GM19328 (cell line): ENCODE measurements around the gene MTO1.
"Not testable (repeated sequence)": the region's sequence is repeated elsewhere in the genome, so short reads cannot be mapped to it uniquely, and the experiment has no call there.

Source experiments
- ATAC-seq: cut with Tn5 transposase; IDR thresholded peaks from one replicate; pipeline ENCODE4 v1.9.1; 2021; ENCODE audit warnings: mild to moderate bottlenecking, moderate library complexity; ENCODE audit not compliant: unreplicated experiment

Gene MTO1

GRCh38 chr6:73461537-73462350, at the start of gene MTO1:
TSS of gene MTO1 (plus strand) at chr6:73461737. CDS start at chr6:73461855, 118 bp downstream.
- peak; percentile 96 for ATAC-seq

- ATAC-seq: no peak
Observed at GRCh38 chr6:73413102-73413501, 48.4 kb upstream of the MTO1 start.

GRCh38 chr6:73418081-73418741, 43.3 kb upstream of the MTO1 start:
- no peak for ATAC-seq

GRCh38 chr6:73421534-73421933, 40.0 kb upstream of the MTO1 start:
- no peak for ATAC-seq

GRCh38 chr6:73435236-73435635, 26.3 kb upstream of the MTO1 start:
- no peak for ATAC-seq

- ATAC-seq: no peak
Observed at GRCh38 chr6:73443555-73443954, 18.0 kb upstream of the MTO1 start.

GRCh38 chr6:73451223-73452106, 10.1 kb upstream of the MTO1 start:
- ATAC-seq: peak; percentile 49

GRCh38 chr6:73452107-73452461, 9.5 kb upstream of the MTO1 start, which contains the start of gene CGAS:
TSS of gene CGAS (minus strand) at chr6:73452297. CDS start at chr6:73452181, 116 bp downstream.
- peak; percentile 46 for ATAC-seq

GRCh38 chr6:73455865-73456629, 5.5 kb upstream of the MTO1 start:
- ATAC-seq: no peak

GRCh38 chr6:73459474-73459873, 2.1 kb upstream of the MTO1 start:
- not testable (repeated sequence) for ATAC-seq

- no peak for ATAC-seq
Observed at GRCh38 chr6:73460056-73460455, 1.5 kb upstream of the MTO1 start.

GRCh38 chr6:73471686-73472290, 10.3 kb downstream of the MTO1 start:
- ATAC-seq: peak; percentile 92

GRCh38 chr6:73476723-73477122, 15.2 kb downstream of the MTO1 start:
- ATAC-seq: no peak

GRCh38 chr6:73477407-73477806, 15.9 kb downstream of the MTO1 start:
- ATAC-seq: no peak

GRCh38 chr6:73481969-73482368, 20.4 kb downstream of the MTO1 start:
- ATAC-seq: no peak

GRCh38 chr6:73484438-73484837, 22.9 kb downstream of the MTO1 start:
- no peak for ATAC-seq

GRCh38 chr6:73487473-73487872, 25.9 kb downstream of the MTO1 start:
- ATAC-seq: no peak

- no peak for ATAC-seq
Observed at GRCh38 chr6:73491377-73491776, 29.8 kb downstream of the MTO1 start.

- no peak for ATAC-seq
Observed at GRCh38 chr6:73497915-73498314, 36.4 kb downstream of the MTO1 start.
